GM21786 (cell line): Measurements from ENCODE around the gene SPAG9.
A peak's percentile ranks its signal among the peaks of the same experiment; 100 is the strongest.
"Not testable (repeated sequence)": the region's sequence is repeated elsewhere in the genome, so short reads cannot be mapped to it uniquely, and the experiment has no call there.

ENCODE experiments used
- ATAC-seq: cut with Tn5 transposase; IDR thresholded peaks from one replicate; pipeline ENCODE4 v1.9.1; 2021; ENCODE audit not compliant: unreplicated experiment

Gene SPAG9

GRCh38 chr17:51133365-51133764 lies 12.7 kb upstream of the SPAG9 start:
- peak; percentile 15 for ATAC-seq

DNA sequence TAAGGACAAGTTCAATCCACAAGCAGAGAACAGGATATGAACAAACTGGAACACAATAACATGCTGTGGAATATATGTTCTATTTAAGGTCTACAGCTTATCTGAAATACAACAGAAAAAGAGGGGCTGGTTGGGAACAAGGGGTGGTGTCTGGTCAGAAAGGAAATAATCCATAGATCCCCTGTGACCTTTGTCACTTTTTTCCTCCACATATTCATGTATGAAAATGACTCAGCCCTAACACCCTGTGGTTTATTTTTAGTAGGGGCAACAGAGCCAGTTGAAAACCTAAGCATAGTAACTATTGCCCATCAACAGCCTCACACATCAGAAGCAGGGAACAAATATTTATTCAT lies 12.3 kb upstream of the SPAG9 start:
- ATAC-seq: peak; percentile 68

- ATAC-seq: no peak
These were observed 7.4 kb upstream of the SPAG9 start for GRCh38 chr17:51128076-51128475.

DNA sequence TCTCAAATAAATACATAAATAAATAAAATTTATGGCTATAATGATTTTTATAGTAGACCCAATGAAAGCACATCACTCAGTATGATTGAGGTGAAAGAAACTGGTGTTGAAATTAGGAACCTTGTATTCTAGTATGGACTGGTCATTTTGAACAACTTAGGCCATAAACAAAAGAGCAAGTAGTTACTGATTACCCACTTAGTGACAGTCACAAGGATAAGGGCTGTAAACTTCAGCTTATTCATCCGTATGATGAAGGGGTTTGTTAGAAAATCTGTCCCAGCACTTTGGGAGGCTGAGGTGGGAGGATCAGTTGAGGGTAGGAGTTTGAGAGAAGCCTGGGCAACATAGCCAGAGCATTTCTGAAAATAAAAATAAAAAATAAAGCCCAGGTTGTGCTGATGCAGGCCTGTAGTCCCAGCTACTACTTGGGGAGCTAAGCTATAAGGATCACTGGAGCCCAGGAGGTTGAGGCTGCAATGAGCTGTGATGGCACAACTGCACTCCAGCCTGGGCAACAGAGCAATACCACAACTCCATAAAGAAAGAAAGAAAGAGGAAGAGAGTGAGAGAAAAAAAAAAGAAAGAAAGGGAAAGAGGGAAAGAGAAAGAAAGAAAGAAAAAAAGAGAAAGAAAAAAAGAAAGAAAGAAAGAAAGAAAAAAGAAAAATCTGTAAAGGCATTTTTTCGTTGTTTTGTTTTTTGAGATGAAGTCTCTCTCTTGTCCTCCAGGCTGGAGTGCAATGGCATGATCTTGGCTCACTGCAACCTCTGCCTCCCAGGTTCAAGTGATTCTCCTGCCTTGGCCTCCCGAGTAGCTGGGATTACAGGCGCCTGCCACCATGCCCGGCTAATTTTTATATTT lies 4.2 kb upstream of the SPAG9 start:
- ATAC-seq: no peak

- ATAC-seq: not testable (repeated sequence)
These were observed 1.9 kb upstream of the SPAG9 start for GRCh38 chr17:51122473-51123115.

DNA sequence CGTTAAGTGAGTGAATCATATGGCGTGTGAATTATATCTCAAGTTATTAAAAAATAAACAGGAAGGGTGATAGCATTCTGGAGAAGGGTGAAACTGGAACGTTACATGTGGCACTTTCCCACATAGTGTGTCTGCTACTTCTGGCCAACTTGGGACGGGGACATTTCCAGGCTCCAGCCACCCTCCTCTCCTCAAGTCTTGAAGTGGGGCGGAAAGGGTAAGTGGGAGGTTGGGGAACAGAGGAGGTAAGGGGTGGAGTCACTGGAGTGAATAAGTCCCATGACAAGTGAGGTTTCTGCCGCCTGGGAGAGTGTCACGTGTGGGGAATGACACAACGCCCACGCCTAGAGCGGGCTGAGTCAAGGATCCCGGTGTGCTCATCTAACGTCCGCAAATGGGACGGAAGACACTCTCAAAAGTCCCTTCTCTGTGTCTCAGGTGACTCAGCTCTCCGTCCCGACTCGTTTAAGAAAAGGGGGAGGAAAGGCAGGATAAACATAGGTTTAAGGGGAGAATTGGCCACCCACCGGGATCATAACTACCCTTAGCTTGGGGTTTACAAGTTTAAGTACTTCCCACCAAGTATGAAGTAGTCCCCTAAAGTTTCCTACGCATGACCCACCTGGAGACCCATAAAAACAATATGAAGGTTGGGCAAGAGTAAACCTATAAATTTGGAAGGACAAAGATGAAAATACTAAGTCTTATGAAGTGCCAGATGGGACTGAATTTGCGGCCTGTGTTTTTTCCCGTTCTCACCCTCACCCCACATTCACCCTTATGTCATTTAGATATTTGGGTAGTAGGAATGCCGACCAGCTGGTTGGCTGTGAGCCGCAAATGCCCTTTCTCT lies 1.2 kb upstream of the SPAG9 start:
- ATAC-seq: no peak

DNA sequence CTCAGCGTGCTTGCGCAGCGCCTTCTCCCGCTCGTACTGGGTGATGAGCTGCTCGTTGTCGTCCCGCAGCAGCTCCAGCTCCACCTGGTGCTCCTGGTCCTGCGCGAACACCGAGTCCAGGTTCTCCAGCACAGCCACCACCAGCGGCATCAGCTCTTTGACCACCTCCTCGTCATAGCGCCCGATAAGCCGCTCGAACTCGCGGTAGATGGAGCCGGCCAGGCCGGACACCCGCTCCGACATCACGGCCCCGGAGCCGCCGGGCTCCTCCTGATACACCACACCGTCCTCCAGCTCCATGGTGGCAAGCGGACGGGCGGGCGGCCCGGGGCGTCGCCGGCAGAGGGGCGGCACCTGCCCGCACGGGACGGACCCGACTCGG lies 320 bp downstream of the SPAG9 start:
- peak; percentile 22 for ATAC-seq

DNA sequence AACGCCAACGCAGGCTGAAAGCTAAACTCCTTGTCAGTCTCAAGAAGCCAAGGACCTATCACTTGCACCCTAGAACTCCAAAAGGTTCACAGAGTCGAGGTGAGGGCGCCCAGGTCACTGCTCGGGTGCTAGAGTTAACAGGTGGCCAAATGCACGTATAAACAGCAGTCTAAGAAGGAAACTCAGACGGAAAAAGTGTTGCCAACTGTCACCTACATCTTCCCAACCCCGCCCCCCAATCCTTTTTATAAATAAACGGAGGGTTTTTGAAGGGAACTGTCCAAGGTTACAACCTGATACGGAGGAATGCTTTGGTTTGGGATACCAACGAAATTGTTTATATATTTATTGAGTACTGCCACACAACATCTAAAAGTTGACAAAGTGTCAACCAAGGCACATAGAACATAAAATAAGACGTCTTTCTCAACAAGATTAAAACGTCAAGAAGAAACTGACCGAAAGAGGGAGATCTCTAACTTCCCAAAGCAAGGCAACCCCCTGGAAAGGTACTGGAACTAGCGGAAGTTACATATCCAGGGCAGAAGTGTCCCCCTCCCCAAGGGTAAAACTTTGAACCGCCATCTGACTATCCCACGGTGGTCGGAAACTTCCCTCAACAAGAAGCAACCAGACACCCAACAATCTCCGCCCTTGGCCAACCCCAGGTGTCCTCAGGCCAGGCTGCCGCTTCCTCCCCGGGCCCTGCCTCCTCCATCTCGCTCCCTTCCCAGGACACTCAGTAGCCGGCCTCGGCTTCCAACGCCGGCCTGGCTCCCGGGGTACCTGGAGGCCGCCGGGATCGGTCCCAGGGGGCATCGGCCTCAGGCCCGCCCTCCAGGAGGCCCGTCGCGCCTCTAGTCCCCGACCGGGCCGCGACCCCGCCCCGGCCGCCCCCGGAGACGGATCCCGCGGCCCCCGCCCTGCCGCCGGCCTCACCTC lies 982 bp downstream of the SPAG9 start:
- ATAC-seq: peak; percentile 16

DNA sequence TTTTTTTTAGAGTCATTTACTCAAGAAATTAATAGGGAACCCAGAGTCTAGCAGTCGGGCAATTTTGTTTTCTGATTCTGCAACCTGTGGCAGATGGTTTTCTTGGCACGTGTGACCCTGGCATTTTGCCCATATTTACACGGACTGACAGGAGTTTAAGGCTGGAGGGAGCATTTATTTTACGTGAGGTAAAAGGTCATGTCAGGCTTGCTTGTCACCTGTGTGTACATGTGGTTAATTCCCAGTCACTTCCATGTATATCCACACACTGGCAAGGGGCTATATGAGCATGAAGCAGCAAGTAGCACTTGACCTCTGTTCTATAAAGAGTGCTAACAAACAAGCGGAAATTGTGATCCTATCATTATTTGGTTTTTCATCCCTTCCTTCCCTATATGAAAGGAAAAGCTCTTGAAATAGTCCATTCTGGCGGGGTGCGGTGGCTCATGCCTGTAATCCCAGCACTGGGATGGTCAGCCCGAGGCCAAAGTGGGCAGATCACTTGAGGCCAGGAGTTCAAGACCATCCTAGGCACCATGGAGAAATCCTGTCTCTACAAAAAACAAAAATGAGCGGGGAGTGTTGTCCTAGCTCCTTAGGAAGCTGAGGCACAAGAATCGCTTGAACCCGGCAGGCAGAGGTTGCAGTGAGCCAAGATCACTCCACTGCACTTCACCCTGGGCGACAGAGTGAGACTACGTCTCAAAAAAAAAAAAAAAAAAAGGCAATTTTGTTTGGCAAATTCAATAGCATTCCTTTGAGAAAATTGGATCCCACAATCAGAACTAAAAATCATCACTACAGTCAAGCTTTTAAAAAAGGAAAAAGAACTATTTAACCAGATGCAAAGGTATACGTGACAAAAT lies 2.1 kb downstream of the SPAG9 start:
- ATAC-seq: no peak

DNA sequence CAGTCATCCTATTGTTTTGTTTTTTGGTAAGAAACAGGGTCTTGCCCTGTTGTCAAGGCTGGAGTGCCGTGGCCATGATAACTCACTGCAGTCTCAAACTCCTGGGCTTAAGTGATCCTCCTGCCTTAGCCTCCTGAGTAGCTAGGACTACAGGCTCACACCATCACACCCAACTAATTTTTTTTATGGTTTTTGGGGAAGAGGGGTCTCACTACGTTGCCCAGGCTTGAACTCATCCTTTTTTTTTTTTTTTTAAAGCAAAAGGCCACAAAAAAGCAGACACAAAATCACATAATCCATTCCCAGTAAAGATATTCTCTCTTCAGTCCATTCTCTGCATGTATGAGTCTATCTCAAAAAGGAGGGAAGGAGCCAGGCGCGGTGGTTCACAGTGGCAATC lies 5.5 kb downstream of the SPAG9 start:
- no peak for ATAC-seq

DNA sequence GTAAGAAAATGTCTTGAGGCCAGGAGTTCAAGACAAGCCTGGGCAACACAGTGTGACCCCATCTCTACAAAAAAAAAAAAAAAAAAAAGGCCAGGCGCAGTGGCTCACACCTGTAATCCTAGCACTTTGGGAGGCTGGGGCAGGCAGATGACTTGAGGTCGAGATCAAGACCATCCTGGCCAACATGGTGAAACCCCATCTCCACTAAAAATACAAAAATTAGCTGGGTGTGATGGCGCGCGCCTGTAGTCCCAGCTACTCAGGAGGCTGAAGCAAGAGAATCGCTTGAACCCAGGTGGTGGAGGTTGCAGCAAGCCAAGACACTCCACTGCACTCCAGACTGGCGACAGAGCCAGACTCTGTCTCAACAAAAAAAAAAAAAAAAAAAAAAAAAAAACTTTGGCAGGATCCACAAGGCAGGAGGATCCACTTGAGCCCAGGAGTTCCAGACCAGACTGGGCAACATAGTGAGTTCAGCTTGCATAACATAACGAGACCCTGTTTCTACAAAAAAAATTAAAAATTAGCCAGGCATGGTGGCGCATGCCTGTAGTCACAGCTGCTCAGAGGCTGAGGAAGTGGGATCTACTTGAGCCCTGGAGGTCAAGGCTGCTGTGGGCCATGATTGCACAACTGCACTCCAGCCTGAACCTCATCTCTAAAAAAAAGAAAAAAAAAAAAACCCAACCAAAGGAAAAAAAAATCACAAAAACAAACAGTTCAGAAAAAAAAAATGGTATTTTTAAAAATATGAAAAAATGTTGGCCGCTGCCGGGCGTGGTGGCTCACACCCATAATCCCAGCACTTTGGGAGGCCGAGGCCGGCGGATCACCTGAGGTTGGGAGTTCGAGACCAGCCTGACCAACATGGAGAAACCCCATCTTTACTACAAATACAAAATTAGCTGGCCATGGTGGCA lies 8.1 kb downstream of the SPAG9 start:
- not testable (repeated sequence) for ATAC-seq

DNA sequence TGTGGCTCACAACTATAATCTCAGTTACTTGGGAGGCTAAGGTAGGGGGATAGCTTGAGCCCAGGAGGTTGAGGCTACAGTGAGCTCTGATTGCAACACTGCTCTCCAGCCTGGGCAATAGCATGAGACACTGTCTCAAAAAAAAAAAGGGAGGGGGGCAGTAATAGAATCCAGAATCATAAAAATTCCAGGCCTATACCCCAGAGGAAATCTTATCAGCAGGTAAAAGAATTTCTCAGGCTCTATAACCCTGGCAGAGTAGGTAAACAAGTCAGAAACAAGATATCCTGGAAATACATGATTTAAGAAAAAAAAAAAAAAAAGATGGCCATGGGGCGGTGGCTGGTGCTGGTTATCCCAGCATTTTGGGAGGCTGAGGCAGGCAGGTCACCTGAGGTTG lies 12.9 kb downstream of the SPAG9 start:
- ATAC-seq: no peak

- no peak for ATAC-seq
These were observed 17.2 kb downstream of the SPAG9 start for GRCh38 chr17:51103451-51103850.

DNA sequence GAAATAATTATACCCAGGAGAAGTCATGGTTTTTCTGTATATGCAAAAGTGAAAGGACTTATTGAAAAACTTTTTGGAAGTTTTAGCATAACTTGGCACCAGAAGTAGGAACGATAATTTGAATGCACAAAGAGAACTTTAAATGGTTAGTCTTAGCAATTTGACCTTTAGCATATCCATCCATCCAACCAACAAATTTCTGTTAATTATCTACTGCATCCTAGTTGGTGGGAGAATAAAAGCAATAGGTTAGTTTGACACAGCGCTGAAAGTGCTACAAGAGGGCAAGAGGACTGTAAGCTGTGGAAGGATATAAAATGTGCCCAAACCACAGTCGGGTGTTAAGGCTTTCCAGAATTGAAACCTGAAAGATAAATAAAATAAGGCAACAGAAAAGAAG lies 17.6 kb downstream of the SPAG9 start:
- no peak for ATAC-seq

DNA sequence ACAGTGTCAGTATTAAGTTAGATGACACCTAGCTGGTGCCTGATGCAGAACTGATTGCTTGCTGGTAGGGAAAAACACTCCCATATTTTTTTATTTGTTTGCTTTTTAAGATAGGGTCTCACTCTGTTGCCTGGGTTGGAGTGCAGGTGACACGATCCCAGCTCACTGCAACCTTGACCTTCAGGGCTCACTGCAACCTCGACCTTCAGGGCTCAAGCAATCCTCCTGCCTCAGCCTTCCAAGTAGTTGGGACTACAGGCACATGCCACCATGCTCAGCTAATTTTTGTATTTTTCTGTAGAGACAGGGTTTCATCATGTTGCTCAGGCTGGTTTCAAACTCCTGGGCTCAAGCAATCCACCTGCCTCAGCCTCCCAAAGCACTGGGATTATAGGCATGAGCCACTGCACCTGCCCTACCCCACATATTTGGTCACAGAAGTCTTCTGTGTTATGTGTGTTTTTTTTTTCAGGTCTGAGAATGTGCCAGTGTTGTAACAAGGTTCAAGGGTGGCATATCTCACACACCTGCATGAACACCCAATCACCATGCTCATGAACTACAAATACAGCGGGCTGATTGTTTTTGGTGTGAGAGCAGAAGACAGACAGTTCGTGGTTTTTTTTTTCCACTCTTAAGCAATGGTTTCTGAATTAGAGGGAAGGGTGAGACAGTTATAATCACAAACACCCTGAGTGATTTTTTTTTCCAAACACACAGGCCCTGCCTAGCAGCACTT lies 22.8 kb downstream of the SPAG9 start:
- no peak for ATAC-seq

DNA sequence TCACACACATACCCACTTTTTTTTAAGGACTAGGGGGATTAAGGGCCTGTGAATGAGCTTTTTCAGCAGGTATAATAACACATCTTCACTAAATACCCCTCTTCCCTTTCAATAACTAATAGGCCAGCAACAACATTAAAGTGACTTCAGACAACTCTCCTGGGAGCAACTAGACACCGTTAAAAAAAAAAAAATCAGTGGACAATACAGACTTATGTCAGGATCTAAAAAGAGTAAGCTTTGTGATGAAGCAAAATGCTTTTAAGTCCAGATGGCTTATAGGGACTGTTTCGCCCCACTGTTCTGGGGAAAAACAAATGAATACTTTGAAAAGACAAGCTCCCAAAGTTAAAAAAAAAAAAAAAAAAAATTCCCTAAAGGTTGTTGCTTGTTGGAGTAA lies 29.0 kb downstream of the SPAG9 start:
- no peak for ATAC-seq

- not testable (repeated sequence) for ATAC-seq
These were observed 31.8 kb downstream of the SPAG9 start for GRCh38 chr17:51088868-51089267.

DNA sequence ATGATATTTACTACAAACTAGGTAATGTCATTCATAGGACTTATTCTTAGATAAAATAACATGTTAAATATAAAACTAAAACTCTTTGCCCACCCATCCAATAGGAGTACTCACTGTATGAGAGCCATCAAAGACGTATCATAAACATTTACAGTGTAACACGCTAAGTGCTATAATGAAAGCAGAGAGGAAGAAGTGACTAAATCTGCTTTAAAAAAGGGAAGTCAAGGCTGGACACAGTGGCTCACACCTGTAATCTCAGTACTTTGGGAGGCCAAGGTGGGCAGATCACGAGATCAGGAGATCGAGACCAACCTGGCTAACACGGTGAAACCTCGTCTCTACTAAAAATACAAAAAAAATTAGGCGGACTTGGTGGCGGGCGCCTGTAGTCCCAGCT lies 32.4 kb downstream of the SPAG9 start:
- no peak for ATAC-seq
